Peyer's patch (tissue), 4 donors: ENCODE data around the gene TFIP11.

ENCODE experiments used
- CTCF ChIP-seq, 6 experiments: fragments of 450-650 bp in 4 of 6; fragments of 200-600 bp in 2 of 6; sonication (generic) in 1 of 6; IDR thresholded peaks; one replicate each; pipeline ENCODE4 v1.5.1; 2017 to 2019; ENCODE audit warnings: antibody characterized with exemption in 6 of 6, mild to moderate bottlenecking in 3 of 6, moderate library complexity in 1 of 6
- POLR2A ChIP-seq, 2 donors: fragments of 450-650 bp; IDR thresholded peaks; one replicate each; pipeline ENCODE4 v1.5.1; 2017; ENCODE audit warnings: antibody characterized with exemption in 2 of 2, mild to moderate bottlenecking in 2 of 2, moderate library complexity in 2 of 2

- TF ChIP-seq CTCF (IDR thresholded peaks at IDR 0.05) = no peak
- TF ChIP-seq POLR2A (IDR thresholded peaks at IDR 0.05) = no peak
These were observed 37.7 kb upstream of the TFIP11 start for GRCh38 chr22:26549902-26550497.
